Left lobe of liver (tissue), 2 donors: ENCODE results near the gene LAMB3. TPM values are rescaled to one million over a fixed set of nuclear protein-coding genes. Genes with fewer than 3 reads are reported as not detected.

Source experiments
- ATAC-seq: fragments of 200-7000 bp; cut with Tn5 transposase; one replicate; pipeline ENCODE4 v1.9.1; 2020; ENCODE audit warnings: mild to moderate bottlenecking, moderate library complexity
- DNase-seq: peaks from one replicate; pipeline ENCODE4 v3.0.0-alpha.2; 2020; ENCODE audit warnings: low spot score
- total RNA-seq: library from RNA; stranded (reverse); gene quantifications from one replicate; pipeline ENCODE4 v1.2.1, GENCODE V29; 2021
- donor health status: DM: no; HTN: no; CAD: no; lungs with moderate emphysema.
- donor health status: DM: no; HTN: yes; CAD: no.

The LAMB3 gene
- total RNA-seq, 1 donor from 2014 or later: 7.8 TPM

DNA sequence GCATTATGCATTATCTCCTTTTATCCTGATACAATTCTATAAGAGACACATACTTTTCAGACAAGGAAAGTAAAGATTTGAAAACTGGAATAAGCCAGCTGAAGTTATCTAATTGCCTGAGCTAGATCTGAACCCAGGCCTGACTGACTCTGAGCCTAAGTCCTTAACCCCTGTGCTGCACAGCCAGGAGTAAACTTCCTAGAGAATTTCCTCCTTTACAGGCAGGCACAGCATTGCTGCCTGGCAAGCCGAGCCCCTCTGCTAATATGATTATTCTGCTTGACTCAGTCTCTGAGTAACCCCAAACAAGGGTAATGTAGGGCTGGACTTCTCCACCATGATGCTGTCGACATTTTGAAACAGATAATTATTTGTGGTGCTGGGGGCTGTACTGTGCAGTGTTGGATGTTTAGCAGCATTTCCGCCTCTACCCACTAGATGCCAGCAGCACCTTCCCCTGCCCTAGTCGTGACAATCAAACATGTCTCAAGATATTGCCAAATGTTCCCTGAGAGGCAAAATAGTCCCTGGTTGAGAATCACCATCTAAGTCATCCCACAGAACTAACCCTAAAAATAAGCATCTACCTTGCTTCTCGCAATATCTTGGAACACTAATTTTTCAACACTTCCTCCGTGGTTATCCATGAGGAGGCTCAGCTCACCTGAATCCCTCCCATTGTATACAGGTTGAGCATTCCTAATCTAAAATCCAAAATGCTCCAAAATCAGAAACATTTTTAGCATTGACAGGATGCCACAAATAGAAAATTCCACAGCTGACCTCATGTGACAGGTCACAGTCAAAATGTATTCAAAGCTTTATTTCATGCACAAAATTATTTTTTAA lies 50.2 kb downstream of the LAMB3 start:
- no peak for DNase-seq
- peak; percentile 98 for ATAC-seq

DNA sequence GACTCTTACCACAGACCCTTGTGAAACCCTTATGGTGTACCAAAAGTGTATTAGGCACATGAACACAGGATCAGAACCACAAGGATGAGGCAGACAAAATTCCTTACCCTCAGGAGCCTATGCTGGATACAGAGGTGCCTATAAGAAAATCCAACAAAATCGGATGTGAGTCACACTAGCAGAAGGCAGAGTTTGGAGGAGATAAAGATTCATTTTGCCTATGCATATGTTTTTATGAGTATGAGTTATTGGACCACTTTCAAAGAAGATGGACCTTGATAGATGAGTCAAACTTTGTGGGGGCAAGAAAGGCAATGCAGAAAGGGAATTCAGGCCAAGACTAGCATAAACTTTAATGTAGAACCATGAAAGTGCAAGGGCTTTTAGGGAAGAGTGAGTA lies 51.7 kb downstream of the LAMB3 start:
- DNase-seq: no peak
- ATAC-seq: no peak

DNA sequence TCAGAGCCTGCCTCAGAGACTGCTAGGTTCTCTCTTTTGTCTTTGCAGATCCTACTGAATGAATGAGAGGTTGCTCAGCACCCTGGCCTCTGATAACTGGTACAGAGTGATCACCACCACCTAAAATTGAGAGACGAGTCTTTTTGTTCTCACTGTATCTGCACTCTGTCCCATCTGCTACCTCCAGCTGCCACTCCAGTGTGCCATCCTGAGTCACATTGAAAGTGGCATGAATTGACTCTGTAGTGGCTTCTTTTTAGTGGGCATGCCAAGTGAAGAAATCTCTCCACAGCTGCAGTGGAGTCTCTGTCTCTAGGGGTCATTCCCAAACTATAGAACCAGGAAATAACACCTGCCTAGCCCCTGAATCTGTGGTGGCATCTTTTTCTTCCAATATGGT lies 54.0 kb downstream of the LAMB3 start:
- no peak for DNase-seq
- ATAC-seq: no peak

DNA sequence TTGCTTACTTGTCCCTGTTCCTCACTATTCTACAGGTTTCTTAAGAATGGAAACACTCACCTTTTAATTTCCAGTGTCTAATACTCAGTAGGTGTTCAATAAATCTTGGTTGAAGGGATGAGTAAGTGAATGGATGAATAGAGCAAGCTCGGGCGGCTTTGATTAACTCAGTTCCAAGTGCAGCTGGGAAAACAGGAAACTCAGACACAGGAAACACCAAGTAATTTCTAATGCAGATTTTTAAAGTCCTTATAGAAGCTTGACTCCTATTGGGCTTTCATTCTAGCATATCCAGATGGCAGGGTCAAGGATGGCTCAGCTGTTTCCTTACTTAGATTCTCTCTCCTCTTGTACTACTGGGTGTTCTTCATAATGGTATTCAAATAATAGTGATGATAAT lies 54.7 kb downstream of the LAMB3 start:
- no peak for ATAC-seq
- DNase-seq: no peak

DNA sequence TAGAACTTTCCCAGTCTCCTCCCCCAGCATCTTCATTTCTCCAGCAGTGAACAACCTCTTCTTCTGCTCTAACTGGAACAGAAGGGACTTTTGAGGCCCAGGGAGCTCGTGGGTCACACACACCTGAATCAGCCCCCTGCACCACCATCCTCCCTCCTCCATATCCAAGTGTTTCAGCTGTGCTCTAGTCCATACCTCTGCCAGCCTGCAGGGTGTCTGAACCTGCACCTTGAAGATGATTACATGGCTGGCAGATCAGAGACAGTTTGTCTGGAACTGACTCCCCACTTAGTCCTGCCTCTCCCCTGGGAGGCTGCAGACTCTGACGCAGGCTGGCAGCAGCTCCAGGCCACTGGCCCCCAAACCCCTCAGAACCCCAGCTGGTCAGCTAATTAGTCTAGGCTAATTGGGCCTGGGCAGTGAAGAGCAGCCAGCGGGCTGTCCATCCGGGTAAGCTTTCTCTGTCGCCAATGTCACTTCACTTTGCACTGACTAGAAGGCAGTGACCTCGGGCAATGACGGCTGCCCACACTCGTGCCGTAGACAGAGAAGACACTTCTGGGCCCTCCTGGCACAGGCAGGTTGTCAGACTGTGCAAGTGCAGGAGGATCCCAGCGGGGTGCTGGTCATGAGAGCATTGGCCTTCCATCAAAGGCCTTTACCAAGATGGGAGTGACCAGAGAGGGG lies 56.5 kb downstream of the LAMB3 start:
- DNase-seq (no peak), ATAC-seq (no peak)

DNA sequence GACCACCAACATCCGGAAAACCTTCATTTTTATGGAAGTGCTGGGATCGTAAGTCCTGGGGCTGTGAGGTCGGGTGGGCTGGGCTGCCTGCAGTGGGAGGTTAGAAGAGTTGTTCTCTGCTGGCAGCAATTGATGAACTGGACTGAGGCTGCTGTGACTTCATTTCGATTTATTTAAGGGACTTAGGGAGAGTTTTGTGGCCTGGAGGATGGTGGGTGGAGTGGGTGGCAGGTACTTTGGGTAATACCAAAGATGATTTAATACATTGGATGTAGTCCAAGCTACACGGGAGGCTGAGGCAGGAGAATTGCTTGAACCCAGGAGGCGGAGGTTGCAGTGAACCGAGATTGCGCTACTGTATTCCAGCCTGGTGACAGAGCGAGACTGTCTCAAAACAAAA lies 57.2 kb downstream of the LAMB3 start:
- no peak for DNase-seq
- no peak for ATAC-seq

DNA sequence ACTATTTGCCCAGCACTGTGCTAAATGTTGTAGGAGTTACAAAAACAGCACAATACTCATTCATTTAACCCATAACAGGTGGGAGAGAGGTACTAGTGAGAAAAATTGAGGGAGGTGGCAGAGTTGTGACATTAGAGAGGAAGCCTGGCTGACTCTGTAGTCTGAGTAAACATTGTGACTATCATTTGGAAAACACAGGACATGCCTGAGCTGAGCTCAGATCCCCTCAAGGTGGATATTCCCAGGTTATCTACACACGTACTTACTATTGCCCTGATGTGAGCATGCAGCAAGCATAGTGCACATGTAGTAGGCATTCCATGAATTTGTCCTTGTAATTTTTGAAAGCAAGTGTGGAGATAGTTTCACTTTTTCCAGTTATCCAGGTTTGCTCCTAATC lies 57.8 kb downstream of the LAMB3 start:
- ATAC-seq: peak; percentile 36
- DNase-seq: no peak

DNA sequence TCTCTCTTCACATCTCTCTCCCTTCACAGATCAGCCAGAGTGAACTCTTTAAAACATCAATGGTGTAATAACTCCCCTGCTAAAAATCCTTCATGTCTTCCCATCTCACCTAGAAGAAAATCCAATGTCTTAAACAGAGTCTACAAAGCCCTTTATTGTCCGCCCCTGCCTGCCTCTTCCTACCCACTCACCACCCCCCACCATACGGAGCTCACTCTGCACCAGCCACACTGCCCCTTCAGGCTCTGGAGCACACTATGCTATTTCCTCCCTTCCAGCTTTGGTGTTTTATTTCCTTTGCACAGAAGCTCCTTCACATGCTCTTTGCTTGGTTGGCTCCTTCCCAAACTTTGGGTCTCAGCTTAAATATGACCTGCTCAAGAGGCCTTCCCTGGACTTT lies 58.5 kb downstream of the LAMB3 start:
- no peak for DNase-seq
- ATAC-seq: no peak

DNA sequence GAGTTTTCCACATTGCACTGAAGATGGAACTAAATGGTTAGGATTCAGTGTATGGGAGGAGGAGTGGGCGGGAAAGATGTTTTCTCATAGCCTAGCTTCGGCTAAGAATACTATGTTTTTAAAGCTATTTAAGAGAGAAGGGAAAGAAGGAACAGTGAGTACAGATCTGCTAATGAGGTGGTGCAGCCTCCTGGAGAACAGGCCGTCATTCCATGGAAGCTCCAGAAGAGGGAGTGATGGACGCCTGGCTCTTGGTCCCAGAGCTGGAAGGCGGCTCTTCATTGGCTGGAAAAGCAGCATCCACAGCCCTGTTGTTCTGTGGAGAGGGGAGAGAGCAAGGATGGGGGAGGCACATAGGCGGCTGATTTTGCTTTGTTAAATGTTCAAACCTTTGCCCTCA lies 61.8 kb downstream of the LAMB3 start:
- no peak for DNase-seq
- ATAC-seq: peak; percentile 89

- DNase-seq (no peak), ATAC-seq (no peak)
Measured at GRCh38 chr1:209589863-209590262, 62.4 kb downstream of the LAMB3 start.

- DNase-seq (no peak), ATAC-seq (no peak)
Measured at GRCh38 chr1:209589440-209589839, 62.8 kb downstream of the LAMB3 start.

GRCh38 chr1:209587789-209588188 lies 64.4 kb downstream of the LAMB3 start:
- DNase-seq (no peak), ATAC-seq (no peak)

GRCh38 chr1:209586221-209586740 lies 65.9 kb downstream of the LAMB3 start:
- DNase-seq: no peak
- no peak for ATAC-seq

DNA sequence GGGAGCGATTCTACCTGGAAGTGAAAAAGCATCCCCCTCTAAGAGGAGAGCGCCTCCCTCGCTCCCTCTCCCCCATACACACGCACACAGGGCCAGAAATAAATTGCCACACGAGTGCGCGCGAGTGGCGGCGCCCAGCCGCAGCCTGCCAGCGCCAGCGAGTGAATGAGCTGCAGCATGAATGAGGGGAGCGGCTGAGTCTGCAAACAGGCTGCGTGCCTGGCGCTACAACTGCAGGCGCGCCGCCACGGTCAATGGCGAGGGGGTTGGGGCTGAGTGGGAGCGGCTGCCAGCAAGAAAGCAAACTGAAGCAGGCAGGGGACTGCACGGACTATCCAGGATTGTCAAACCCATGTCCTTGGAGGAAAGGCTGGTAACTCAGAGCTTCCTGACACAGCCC lies 66.6 kb downstream of the LAMB3 start:
- ATAC-seq (peak; percentile 76), DNase-seq (no peak)

- no peak for ATAC-seq
- no peak for DNase-seq
Measured at GRCh38 chr1:209585197-209585596, 67.0 kb downstream of the LAMB3 start.

DNA sequence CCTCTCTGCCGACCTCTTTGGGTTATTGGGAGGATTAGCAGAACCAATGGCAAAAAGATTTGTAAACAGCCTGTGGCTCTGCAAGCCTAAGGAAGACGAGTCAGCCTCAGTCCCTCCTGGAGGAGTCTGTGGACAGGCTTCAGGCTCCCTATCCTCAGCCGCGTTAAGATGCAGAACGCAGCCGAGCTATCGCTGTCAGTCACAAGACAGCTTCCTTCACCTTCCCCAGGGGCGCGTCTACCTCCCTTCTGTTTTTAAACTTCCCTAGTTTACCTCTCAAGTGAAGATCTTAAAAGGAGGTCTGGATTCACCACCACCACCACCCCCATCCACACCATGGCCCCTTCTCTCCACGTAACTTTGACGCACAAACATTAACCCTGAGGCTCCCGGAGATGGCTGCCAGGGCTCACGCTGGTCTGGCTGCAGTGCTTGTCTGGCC lies 68.0 kb downstream of the LAMB3 start:
- ATAC-seq (no peak), DNase-seq (no peak)

GRCh38 chr1:209583408-209583807 lies 68.8 kb downstream of the LAMB3 start, which contains the start of gene CAMK1G:
Gene CAMK1G (plus strand): TSS chr1:209583714. CDS start chr1:209594984, 11,270 bp downstream.
- DNase-seq (no peak), ATAC-seq (peak; percentile 33)

DNA sequence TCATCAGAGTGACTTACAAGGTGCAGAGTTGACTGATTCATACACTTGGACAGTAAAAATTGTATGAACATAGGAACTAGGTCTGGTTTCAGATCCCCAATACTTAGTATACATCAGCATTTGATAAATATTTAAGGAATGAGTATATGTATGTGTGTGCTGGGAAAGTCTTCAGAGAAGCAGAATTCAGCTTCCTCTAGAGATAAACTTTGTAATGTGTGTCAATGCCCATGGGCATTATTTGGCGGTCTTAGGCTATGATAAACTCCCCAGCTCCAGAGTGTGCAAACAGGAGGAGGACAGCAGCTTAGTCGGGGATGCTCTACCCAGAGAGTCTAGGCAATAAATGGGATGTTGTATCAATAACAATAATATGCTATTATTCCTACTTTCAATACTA lies 71.6 kb downstream of the LAMB3 start:
- DNase-seq: no peak
- ATAC-seq: no peak

- ATAC-seq: no peak
- DNase-seq: no peak
Measured at GRCh38 chr1:209577346-209577745, 74.9 kb downstream of the LAMB3 start.

- ATAC-seq (peak; percentile 100), DNase-seq (peak; percentile 81)
Measured at GRCh38 chr1:209576392-209577197, 75.6 kb downstream of the LAMB3 start.

DNA sequence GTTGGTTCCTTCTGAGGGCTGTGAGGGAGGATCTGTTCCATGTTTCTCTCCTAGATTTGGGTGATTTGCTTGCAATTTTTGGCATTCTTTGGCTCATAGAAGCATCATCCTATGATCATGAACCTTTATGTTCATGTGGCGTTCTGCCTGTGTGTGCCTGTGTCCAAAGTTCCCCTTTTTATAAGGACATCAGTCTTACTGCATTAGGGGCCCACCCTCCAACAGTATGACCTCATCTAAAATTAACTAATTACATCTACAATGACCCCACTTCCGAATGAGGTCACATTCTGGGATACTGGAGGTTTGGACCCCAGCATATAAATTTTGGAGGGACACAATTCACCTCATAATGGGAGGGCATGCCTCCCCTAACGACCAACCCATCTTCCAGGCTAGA lies 81.5 kb downstream of the LAMB3 start:
- no peak for ATAC-seq

More for the DNA sequence above, 81.5 kb downstream of the LAMB3 start:
- no peak for DNase-seq
